Measurements from ENCODE around the gene ZNF300. TPM values are rescaled to one million over a fixed set of nuclear protein-coding genes. Genes with fewer than 3 reads are reported as not detected.

ZNF300 gene
- 8.1 and 10.6 TPM in 2 replicates for total RNA-seq

GRCh38 chr5:150904479-150905311 lies at the start of gene ZNF300:
TSS of gene ZNF300 (minus strand) at chr5:150904980. CDS start at chr5:150903155, 1,825 bp downstream.

DNA sequence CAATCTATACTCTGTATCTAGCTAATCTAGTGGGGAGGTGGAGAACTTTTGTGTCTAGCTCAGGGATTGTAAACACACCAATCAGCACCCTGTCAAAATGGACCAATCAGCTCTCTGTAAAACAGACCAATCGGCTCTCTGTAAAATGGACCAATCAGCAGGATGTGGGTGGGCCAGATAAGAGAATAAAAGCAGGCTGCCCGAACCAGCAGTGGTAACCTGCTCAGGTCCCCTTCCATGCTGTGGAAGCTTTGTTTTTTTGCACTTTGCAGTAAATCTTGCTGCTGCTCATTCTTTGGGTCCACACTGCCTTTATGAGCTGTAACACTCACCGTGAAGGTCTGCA lies 58.5 kb downstream of the ZNF300 start, which contains the start of gene IRGM:
Gene IRGM (plus strand): TSS at position 214 of the 346 bp plus-strand sequence. CDS start 1,603 bp downstream, outside the sequence.

Other genes starting within 250 kb of the ZNF300 start
- under 0.01 and 0.54 TPM in 2 replicates for gene MYOZ3, start 243.7 kb downstream of the ZNF300 start, total RNA-seq
- gene RBM22, start 203.9 kb downstream of the ZNF300 start, total RNA-seq: 36.6 and 42.4 TPM in 2 replicates
- gene DCTN4, start 146.0 kb downstream of the ZNF300 start, total RNA-seq: 78.7 and 81.8 TPM in 2 replicates
- 37.1 and 50.4 TPM in 2 replicates for gene SMIM3, start 126.2 kb downstream of the ZNF300 start, total RNA-seq
- 0.13 TPM in 1 of 2 replicates, not detected in the other for gene IRGM, start 58.5 kb downstream of the ZNF300 start, total RNA-seq
- 65.6 and 97.7 TPM in 2 replicates for gene GPX3, start 115.6 kb upstream of the ZNF300 start, total RNA-seq
- gene TNIP1, start 176.1 kb upstream of the ZNF300 start, total RNA-seq: 65.8 and 69.5 TPM in 2 replicates

Data from articular chondrocyte of knee joint (primary cell).